Sigmoid colon (tissue), 7 donors: ENCODE data around the gene VAT1L. TPM values are rescaled to one million over a fixed set of nuclear protein-coding genes. Genes with fewer than 3 reads are reported as not detected.

Experiments
- DNase-seq: peaks from one replicate; pipeline ENCODE4 v3.0.0-alpha.2; 2019
- H3K27ac ChIP-seq, 4 donors: fragments of 200-600 bp; sonication (generic); one replicate each; pipeline ENCODE4 v1.5.1; 2016 to 2019; ENCODE audit warnings: mild to moderate bottlenecking in 1 of 4
- H3K27me3 ChIP-seq, 3 donors: fragments of 200-600 bp; sonication (generic); one replicate each; pipeline ENCODE4 v1.5.1; 2019; ENCODE audit warnings: mild to moderate bottlenecking in 1 of 3
- H3K36me3 ChIP-seq, 4 donors: fragments of 200-600 bp; sonication (generic); one replicate each; pipeline ENCODE4 v1.5.1; 2016 to 2019
- H3K4me1 ChIP-seq, 4 donors: fragments of 200-600 bp; sonication (generic); one replicate each; pipeline ENCODE4 v1.5.1; 2017 to 2019
- H3K4me3 ChIP-seq, 4 donors: fragments of 200-600 bp; sonication (generic); one replicate each; pipeline ENCODE4 v1.5.1; 2017 to 2019; ENCODE audit warnings: mild to moderate bottlenecking in 2 of 4, moderate library complexity in 1 of 4
- H3K9me3 ChIP-seq, 4 donors: fragments of 200-600 bp in 3 of 4; sonication (generic) in 3 of 4; one replicate each; pipeline versions ENCODE4 v1.5.1 to v1.6.1; 2013 to 2019
- CTCF ChIP-seq, 4 experiments: fragments of 450-650 bp in 3 of 4; fragments of 200-600 bp in 1 of 4; IDR thresholded peaks; one replicate each; pipeline ENCODE4 v1.5.1; 2016 to 2019; ENCODE audit warnings: antibody characterized with exemption in 4 of 4, mild to moderate bottlenecking in 3 of 4, moderate library complexity in 2 of 4
- EP300 ChIP-seq, 4 donors: sonication (generic); formaldehyde crosslinking; IDR thresholded peaks; one replicate each; pipeline ENCODE4 v1.6.1; 2017; ENCODE audit warnings: antibody characterized with exemption in 4 of 4
- POLR2A ChIP-seq, 2 donors: fragments of 450-650 bp; IDR thresholded peaks; one replicate each; pipeline ENCODE4 v1.6.1; 2016; ENCODE audit warnings: antibody characterized with exemption in 2 of 2, mild to moderate bottlenecking in 2 of 2, moderate library complexity in 2 of 2
- POLR2AphosphoS5 ChIP-seq, 4 donors: sonication (generic); formaldehyde crosslinking; IDR thresholded peaks; one replicate each; pipeline ENCODE4 v1.6.1; 2017; ENCODE audit warnings: antibody characterized with exemption in 4 of 4
- WGBS, 2 donors: extraction: QIAGEN DNeasy Blood & Tissue Kit; methylation state at CpG; one replicate each; pipeline ENCODE4 v1.1.7; 2013; 5-methylcytosine and 5-hydroxymethylcytosine counted together
- intact Hi-C: fragments of 100-400 bp; cut with DNase I; formaldehyde crosslinking; loops from one replicate; pipeline ENCODE4 v1.15.1; 2023
- polyA plus RNA-seq, 3 donors: library from polyadenylated mRNA; stranded (reverse); fragments of 200-250 nt; gene quantifications; one replicate each; pipeline ENCODE4 v1.2.3, GENCODE V29; 2013
- total RNA-seq, 4 donors: library from RNA; depleted of rRNA; stranded (reverse); fragments of >200 nt; gene quantifications; one replicate each; pipeline ENCODE4 v1.1.0, GENCODE V29; 2016
- donor health status: healthy with polysubstance abuse.
- donor health status: Bipolar disorder and iron deficiency.
- donor health status: healthy.

Gene VAT1L
- total and polyA plus RNA-seq, 7 donors, result 0.60 to 6.4 (median 4.5) TPM

- Histone ChIP-seq H3K4me1 (no peaks in the 10 kb centered on the region), H3K27me3 (no peaks in the 10 kb centered on the region), H3K27ac (no peak overlapping the region), H3K36me3 (no peaks in the 10 kb centered on the region), H3K9me3 (no peaks in the 10 kb centered on the region), H3K4me3 (no peak overlapping the region)
- intact Hi-C loops, result no loop called here
- no peak for DNase-seq
- TF ChIP-seq POLR2AphosphoS5 (IDR thresholded peaks at IDR 0.05) (no peak), POLR2A (IDR thresholded peaks at IDR 0.05) (no peak), CTCF (IDR thresholded peaks at IDR 0.05) (no peak), EP300 (IDR thresholded peaks at IDR 0.05) (no peak)
These were observed 101.7 kb downstream of the VAT1L start for GRCh38 chr16:77890075-77890474.

- Histone ChIP-seq H3K27me3 (no peaks in the 10 kb centered on the region), H3K9me3 (no peaks in the 10 kb centered on the region), H3K36me3 (no peaks in the 10 kb centered on the region), H3K4me3 (no peak overlapping the region), H3K4me1 (no peaks in the 10 kb centered on the region), H3K27ac (no peak overlapping the region)
- no peak for DNase-seq
- 60 to 69% methylated on average over 6 of the region's 6 CpGs for WGBS, 2 donors
- TF ChIP-seq CTCF (IDR thresholded peaks at IDR 0.05), result no peak
- no peak for TF ChIP-seq EP300 (IDR thresholded peaks at IDR 0.05)
- no peak for TF ChIP-seq POLR2AphosphoS5 (IDR thresholded peaks at IDR 0.05)
- TF ChIP-seq POLR2A (IDR thresholded peaks at IDR 0.05), result no peak
- intact Hi-C loops, result no loop called here
These were observed 105.8 kb downstream of the VAT1L start for GRCh38 chr16:77894162-77894561.

GRCh38 chr16:77895962-77896361 is 107.6 kb downstream of the VAT1L start:
- H3K9me3 ChIP-seq, result no peaks in the 10 kb centered on the region
- TF ChIP-seq CTCF (IDR thresholded peaks at IDR 0.05) (no peak), EP300 (IDR thresholded peaks at IDR 0.05) (no peak), POLR2AphosphoS5 (IDR thresholded peaks at IDR 0.05) (no peak), POLR2A (IDR thresholded peaks at IDR 0.05) (no peak)
- H3K27ac ChIP-seq, result no peak overlapping the region
- DNase-seq, result no peak
- WGBS, 2 donors, result 75 to 82% methylated on average over 7 of the region's 7 CpGs
- no peak overlapping the region for H3K4me3 ChIP-seq
- H3K36me3 ChIP-seq, result no peaks in the 10 kb centered on the region
- intact Hi-C loops, result no loop called here
- no peaks in the 10 kb centered on the region for H3K27me3 ChIP-seq
- no peaks in the 10 kb centered on the region for H3K4me1 ChIP-seq

GRCh38 chr16:77896415-77897128 is 108.2 kb downstream of the VAT1L start:
- Histone ChIP-seq H3K36me3 (no peaks in the 10 kb centered on the region), H3K4me1 (no peaks in the 10 kb centered on the region), H3K27me3 (no peaks in the 10 kb centered on the region), H3K4me3 (no peak overlapping the region), H3K27ac (no peak overlapping the region), H3K9me3 (no peaks in the 10 kb centered on the region)
- DNase-seq, result no peak
- no peak for TF ChIP-seq CTCF (IDR thresholded peaks at IDR 0.05)
- TF ChIP-seq POLR2A (IDR thresholded peaks at IDR 0.05), result no peak
- TF ChIP-seq POLR2AphosphoS5 (IDR thresholded peaks at IDR 0.05), result no peak
- 51 to 68% methylated on average over 7 of the region's 7 CpGs for WGBS, 2 donors
- intact Hi-C loops, result no loop called here

- no peak for DNase-seq
- intact Hi-C loops, result no loop called here
- TF ChIP-seq POLR2A (IDR thresholded peaks at IDR 0.05) (no peak), POLR2AphosphoS5 (IDR thresholded peaks at IDR 0.05) (no peak), EP300 (IDR thresholded peaks at IDR 0.05) (no peak), CTCF (IDR thresholded peaks at IDR 0.05) (no peak)
- H3K9me3 ChIP-seq, result no peaks in the 10 kb centered on the region
- H3K36me3 ChIP-seq, result no peaks in the 10 kb centered on the region
- H3K4me3 ChIP-seq, result no peak overlapping the region
- H3K27me3 ChIP-seq, result no peaks in the 10 kb centered on the region
- H3K4me1 ChIP-seq, result no peaks in the 10 kb centered on the region
- WGBS, 2 donors, result 25 to 43% methylated on average over 3 of the region's 3 CpGs
- H3K27ac ChIP-seq, result no peak overlapping the region
These were observed 108.7 kb downstream of the VAT1L start for GRCh38 chr16:77897129-77897437.
